GM13976 (cell line): ENCODE measurements around the gene LFNG.

ENCODE experiments used
- DNase-seq: peaks from one replicate; pipeline ENCODE4 v3.0.0; 2012; ENCODE audit warnings: low spot score
- CTCF ChIP-seq: IDR thresholded peaks from 2 replicates; pipeline ENCODE4 v1.5.1; 2012; ENCODE audit warnings: borderline replicate concordance, mild to moderate bottlenecking; ENCODE audit not compliant: insufficient read depth; ENCODE audit errors: extremely low read depth, missing control alignments, control extremely low read depth
- in situ Hi-C: fragments of 300-500 bp; cut with MboI; formaldehyde crosslinking; loops from one replicate; pipeline ENCODE4 v1.12.0; 2022; ENCODE audit warnings: low sequenced_read_pairs, mixed read lengths, inconsistent platforms; ENCODE audit not compliant: unreplicated experiment

LFNG gene

GRCh38 chr7:2542011-2542915 is 22.7 kb downstream of the LFNG start:
- in situ Hi-C loops, result no loop called here
- no peak for TF ChIP-seq CTCF
- no peak for DNase-seq

- TF ChIP-seq CTCF, result no peak
- in situ Hi-C loops, result no loop called here
- DNase-seq, result no peak
Measured at GRCh38 chr7:2542916-2543871, 23.6 kb downstream of the LFNG start.

- DNase-seq, result no peak
- no peak for TF ChIP-seq CTCF
- in situ Hi-C loops, result no loop called here
Measured at GRCh38 chr7:2544541-2545188, 25.1 kb downstream of the LFNG start.

- no peak for TF ChIP-seq CTCF
- in situ Hi-C loops, result no loop called here
- no peak for DNase-seq
Measured at GRCh38 chr7:2545746-2546425, 26.3 kb downstream of the LFNG start.

GRCh38 chr7:2546776-2547586 is 27.4 kb downstream of the LFNG start:
- TF ChIP-seq CTCF, result no peak
- in situ Hi-C loops, result no loop called here
- DNase-seq, result no peak
